Panc1 (cell line): ENCODE results near the gene MBNL2.

ENCODE experiments used
- TF ChIP-seq, protein P1 (sequence below): fragments of 450-650 bp; IDR thresholded peaks from 2 replicates; pipeline ENCODE4 v1.5.1; 2017; ENCODE audit warnings: mild to moderate bottlenecking
- TF ChIP-seq, protein P2 (sequence below), 2 experiments: IDR thresholded peaks; 2 replicates each; pipeline ENCODE4 v1.6.1; 2011 to 2012; ENCODE audit warnings: low read depth in 2 of 2, control low read depth in 1 of 2, low read length in 1 of 2, mild to moderate bottlenecking in 1 of 2, moderate library complexity in 1 of 2; ENCODE audit not compliant: insufficient read depth in 1 of 2

DNA sequence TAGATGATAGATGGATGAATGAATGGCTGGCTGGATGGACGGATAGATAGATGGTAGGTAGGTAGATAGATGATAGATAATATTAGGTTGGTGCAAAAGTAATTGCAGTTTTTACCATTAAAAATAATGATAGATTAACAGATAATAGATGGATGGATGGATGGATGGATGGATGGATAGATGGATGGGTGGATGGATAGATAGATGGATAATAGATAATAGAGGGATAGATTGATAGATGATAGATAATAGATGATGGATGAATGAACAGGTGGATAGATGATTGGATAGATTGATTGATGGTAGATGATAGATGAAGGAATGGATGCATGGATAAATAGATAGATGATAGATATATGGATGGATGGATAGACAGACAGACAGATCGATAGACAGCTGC is 124.0 kb downstream of the MBNL2 start:
- TF ChIP-seq, protein P1, sequence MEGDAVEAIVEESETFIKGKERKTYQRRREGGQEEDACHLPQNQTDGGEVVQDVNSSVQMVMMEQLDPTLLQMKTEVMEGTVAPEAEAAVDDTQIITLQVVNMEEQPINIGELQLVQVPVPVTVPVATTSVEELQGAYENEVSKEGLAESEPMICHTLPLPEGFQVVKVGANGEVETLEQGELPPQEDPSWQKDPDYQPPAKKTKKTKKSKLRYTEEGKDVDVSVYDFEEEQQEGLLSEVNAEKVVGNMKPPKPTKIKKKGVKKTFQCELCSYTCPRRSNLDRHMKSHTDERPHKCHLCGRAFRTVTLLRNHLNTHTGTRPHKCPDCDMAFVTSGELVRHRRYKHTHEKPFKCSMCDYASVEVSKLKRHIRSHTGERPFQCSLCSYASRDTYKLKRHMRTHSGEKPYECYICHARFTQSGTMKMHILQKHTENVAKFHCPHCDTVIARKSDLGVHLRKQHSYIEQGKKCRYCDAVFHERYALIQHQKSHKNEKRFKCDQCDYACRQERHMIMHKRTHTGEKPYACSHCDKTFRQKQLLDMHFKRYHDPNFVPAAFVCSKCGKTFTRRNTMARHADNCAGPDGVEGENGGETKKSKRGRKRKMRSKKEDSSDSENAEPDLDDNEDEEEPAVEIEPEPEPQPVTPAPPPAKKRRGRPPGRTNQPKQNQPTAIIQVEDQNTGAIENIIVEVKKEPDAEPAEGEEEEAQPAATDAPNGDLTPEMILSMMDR, result no peak
- TF ChIP-seq, protein P2, sequence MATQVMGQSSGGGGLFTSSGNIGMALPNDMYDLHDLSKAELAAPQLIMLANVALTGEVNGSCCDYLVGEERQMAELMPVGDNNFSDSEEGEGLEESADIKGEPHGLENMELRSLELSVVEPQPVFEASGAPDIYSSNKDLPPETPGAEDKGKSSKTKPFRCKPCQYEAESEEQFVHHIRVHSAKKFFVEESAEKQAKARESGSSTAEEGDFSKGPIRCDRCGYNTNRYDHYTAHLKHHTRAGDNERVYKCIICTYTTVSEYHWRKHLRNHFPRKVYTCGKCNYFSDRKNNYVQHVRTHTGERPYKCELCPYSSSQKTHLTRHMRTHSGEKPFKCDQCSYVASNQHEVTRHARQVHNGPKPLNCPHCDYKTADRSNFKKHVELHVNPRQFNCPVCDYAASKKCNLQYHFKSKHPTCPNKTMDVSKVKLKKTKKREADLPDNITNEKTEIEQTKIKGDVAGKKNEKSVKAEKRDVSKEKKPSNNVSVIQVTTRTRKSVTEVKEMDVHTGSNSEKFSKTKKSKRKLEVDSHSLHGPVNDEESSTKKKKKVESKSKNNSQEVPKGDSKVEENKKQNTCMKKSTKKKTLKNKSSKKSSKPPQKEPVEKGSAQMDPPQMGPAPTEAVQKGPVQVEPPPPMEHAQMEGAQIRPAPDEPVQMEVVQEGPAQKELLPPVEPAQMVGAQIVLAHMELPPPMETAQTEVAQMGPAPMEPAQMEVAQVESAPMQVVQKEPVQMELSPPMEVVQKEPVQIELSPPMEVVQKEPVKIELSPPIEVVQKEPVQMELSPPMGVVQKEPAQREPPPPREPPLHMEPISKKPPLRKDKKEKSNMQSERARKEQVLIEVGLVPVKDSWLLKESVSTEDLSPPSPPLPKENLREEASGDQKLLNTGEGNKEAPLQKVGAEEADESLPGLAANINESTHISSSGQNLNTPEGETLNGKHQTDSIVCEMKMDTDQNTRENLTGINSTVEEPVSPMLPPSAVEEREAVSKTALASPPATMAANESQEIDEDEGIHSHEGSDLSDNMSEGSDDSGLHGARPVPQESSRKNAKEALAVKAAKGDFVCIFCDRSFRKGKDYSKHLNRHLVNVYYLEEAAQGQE (IDR thresholded peaks at IDR 0.05; ENCODE audit: insufficient read depth in 1 of 2, low read depth in 2 of 2, low read length in 1 of 2), result no peak
